ENCODE results near the gene CCDC90B. TPM values are rescaled to one million over a fixed set of nuclear protein-coding genes. Genes with fewer than 3 reads are reported as not detected.

CCDC90B gene

GRCh38 chr11:83222499-83222898 is 63.7 kb downstream of the CCDC90B start:
- H3K9ac ChIP-seq (ENCODE audit: low read depth, low read length) = no peak overlapping the region
- H3K4me1 ChIP-seq (ENCODE audit: control insufficient read depth, insufficient read depth, low read length) = peaks cover 5% of the 10 kb centered on the region
- no peaks in the 10 kb centered on the region for H3K9me3 ChIP-seq (replicated peaks; ENCODE audit: low read length)
- no peak overlapping the region for H3K4me3 ChIP-seq (ENCODE audit: low read length)
- H3K36me3 ChIP-seq (ENCODE audit: insufficient read depth, low read length) = no peaks in the 10 kb centered on the region
- no peaks in the 10 kb centered on the region for H3K27me3 ChIP-seq (ENCODE audit: control insufficient read depth, insufficient read depth, low read length)
- no peak overlapping the region for H3K4me2 ChIP-seq (ENCODE audit: low read length)

GRCh38 chr11:83221694-83222093 is 64.5 kb downstream of the CCDC90B start:
- H3K27me3 ChIP-seq (ENCODE audit: control insufficient read depth, insufficient read depth, low read length) = no peaks in the 10 kb centered on the region
- H3K36me3 ChIP-seq (ENCODE audit: insufficient read depth, low read length) = no peaks in the 10 kb centered on the region
- peaks cover 5% of the 10 kb centered on the region for H3K4me1 ChIP-seq (ENCODE audit: control insufficient read depth, insufficient read depth, low read length)
- H3K4me2 ChIP-seq (ENCODE audit: low read length) = no peak overlapping the region
- no peak overlapping the region for H3K9ac ChIP-seq (ENCODE audit: low read depth, low read length)
- H3K9me3 ChIP-seq (replicated peaks; ENCODE audit: low read length) = no peaks in the 10 kb centered on the region
- H3K4me3 ChIP-seq (ENCODE audit: low read length) = no peak overlapping the region

- Histone ChIP-seq H3K4me3 (ENCODE audit: low read length) (no peak overlapping the region), H3K9me3 (replicated peaks; ENCODE audit: low read length) (no peaks in the 10 kb centered on the region), H3K36me3 (ENCODE audit: insufficient read depth, low read length) (no peaks in the 10 kb centered on the region), H3K27me3 (ENCODE audit: control insufficient read depth, insufficient read depth, low read length) (no peaks in the 10 kb centered on the region), H3K4me1 (ENCODE audit: control insufficient read depth, insufficient read depth, low read length) (peaks cover 5% of the 10 kb centered on the region), H3K4me2 (ENCODE audit: low read length) (no peak overlapping the region), H3K9ac (ENCODE audit: low read depth, low read length) (no peak overlapping the region)
These were observed 65.9 kb downstream of the CCDC90B start for GRCh38 chr11:83220260-83220659.

GRCh38 chr11:83219095-83219494 is 67.1 kb downstream of the CCDC90B start:
- Histone ChIP-seq H3K4me2 (ENCODE audit: low read length) (no peak overlapping the region), H3K4me3 (ENCODE audit: low read length) (no peak overlapping the region), H3K9me3 (replicated peaks; ENCODE audit: low read length) (no peaks in the 10 kb centered on the region), H3K4me1 (ENCODE audit: control insufficient read depth, insufficient read depth, low read length) (peaks cover 5% of the 10 kb centered on the region), H3K36me3 (ENCODE audit: insufficient read depth, low read length) (no peaks in the 10 kb centered on the region), H3K9ac (ENCODE audit: low read depth, low read length) (no peak overlapping the region), H3K27me3 (ENCODE audit: control insufficient read depth, insufficient read depth, low read length) (no peaks in the 10 kb centered on the region)

Small RNA genes lying within 50 kb of the gene (small RNA-seq; reads per million reads assigned to genes)
- not detected for gene AP000873.5
